ENCODE measurements around the gene PSME1.

DNA sequence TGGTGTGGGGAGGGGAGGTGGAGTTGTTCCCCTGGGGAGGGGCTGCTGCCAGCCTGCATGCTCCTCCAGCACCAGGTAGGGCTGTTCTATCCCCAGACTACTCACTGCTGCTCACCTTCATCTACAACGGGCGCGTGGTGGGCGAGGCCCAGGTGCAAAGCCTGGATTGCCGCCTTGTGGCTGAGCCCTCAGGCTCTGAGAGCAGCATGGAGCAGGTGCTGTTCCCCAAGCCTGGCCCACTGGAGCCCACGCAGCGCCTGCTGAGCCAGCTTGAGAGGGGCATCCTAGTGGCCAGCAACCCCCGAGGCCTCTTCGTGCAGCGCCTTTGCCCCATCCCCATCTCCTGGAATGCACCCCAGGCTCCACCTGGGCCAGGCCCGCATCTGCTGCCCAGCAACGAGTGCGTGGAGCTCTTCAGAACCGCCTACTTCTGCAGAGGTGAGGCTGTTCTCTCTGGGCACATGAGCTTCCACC lies 28.6 kb downstream of the PSME1 start:
- TF ChIP-seq POLR2A (IDR thresholded peaks at IDR 0.05): no peak
- TF ChIP-seq, protein P1, sequence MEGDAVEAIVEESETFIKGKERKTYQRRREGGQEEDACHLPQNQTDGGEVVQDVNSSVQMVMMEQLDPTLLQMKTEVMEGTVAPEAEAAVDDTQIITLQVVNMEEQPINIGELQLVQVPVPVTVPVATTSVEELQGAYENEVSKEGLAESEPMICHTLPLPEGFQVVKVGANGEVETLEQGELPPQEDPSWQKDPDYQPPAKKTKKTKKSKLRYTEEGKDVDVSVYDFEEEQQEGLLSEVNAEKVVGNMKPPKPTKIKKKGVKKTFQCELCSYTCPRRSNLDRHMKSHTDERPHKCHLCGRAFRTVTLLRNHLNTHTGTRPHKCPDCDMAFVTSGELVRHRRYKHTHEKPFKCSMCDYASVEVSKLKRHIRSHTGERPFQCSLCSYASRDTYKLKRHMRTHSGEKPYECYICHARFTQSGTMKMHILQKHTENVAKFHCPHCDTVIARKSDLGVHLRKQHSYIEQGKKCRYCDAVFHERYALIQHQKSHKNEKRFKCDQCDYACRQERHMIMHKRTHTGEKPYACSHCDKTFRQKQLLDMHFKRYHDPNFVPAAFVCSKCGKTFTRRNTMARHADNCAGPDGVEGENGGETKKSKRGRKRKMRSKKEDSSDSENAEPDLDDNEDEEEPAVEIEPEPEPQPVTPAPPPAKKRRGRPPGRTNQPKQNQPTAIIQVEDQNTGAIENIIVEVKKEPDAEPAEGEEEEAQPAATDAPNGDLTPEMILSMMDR (IDR thresholded peaks at IDR 0.05): no peak
